Esophagus squamous epithelium (tissue), 5 donors: Measurements from ENCODE around the gene C1QTNF9B. TPM values are rescaled to one million over a fixed set of nuclear protein-coding genes. Genes with fewer than 3 reads are reported as not detected.
"Not testable (repeated sequence)": the region's sequence is repeated elsewhere in the genome, so short reads cannot be mapped to it uniquely, and the experiment has no call there.

Experiments used
- DNase-seq: peaks from one replicate; lab custom pipeline; 2025; lab: John Stamatoyannopoulos, UW
- H3K27ac ChIP-seq, 4 donors: fragments of 200-600 bp; sonication (generic); one replicate each; pipeline ENCODE4 v1.5.1; 2016 to 2019; ENCODE audit warnings: mild to moderate bottlenecking in 1 of 4
- H3K27me3 ChIP-seq, 4 donors: fragments of 200-600 bp; sonication (generic); 1 replicate in 3 of 4; 2 replicates in 1 of 4; pipeline versions ENCODE4 v1.5.1 to v1.6.0; 2017 to 2021; ENCODE audit warnings: antibody characterized with exemption in 1 of 4
- H3K36me3 ChIP-seq, 3 donors: fragments of 200-600 bp; sonication (generic); one replicate each; pipeline ENCODE4 v1.5.1; 2016 to 2019
- H3K4me1 ChIP-seq, 3 donors: fragments of 200-600 bp; sonication (generic); one replicate each; pipeline ENCODE4 v1.5.1; 2017 to 2019
- H3K4me3 ChIP-seq, 4 donors: fragments of 200-600 bp; sonication (generic); 1 replicate in 3 of 4; 2 replicates in 1 of 4; pipeline ENCODE4 v1.5.1; 2016 to 2019; ENCODE audit warnings: mild to moderate bottlenecking in 2 of 4, moderate library complexity in 1 of 4
- H3K9me3 ChIP-seq, 3 donors: fragments of 200-600 bp; sonication (generic); one replicate each; pipeline ENCODE4 v1.5.1; 2016 to 2019
- CTCF ChIP-seq, 6 experiments: fragments of 450-650 bp in 4 of 6; fragments of 200-600 bp in 2 of 6; sonication (generic) in 2 of 6; IDR thresholded peaks; one replicate each; pipeline ENCODE4 v1.5.1; 2016 to 2019; ENCODE audit warnings: antibody characterized with exemption in 6 of 6, mild to moderate bottlenecking in 4 of 6, moderate library complexity in 4 of 6
- POLR2A ChIP-seq, 4 donors: fragments of 450-650 bp; IDR thresholded peaks; one replicate each; pipeline ENCODE4 v1.6.1; 2017; ENCODE audit warnings: antibody characterized with exemption in 4 of 4, mild to moderate bottlenecking in 4 of 4, moderate library complexity in 3 of 4
- WGBS, 2 donors: methylation state at CpG; one replicate each; pipeline ENCODE4 v1.1.5; 2018; 5-methylcytosine and 5-hydroxymethylcytosine counted together
- intact Hi-C: fragments of 100-400 bp; cut with DNase I; formaldehyde crosslinking; loops from one replicate; pipeline ENCODE4 v1.15.0; 2022
- total RNA-seq, 4 donors: library from RNA; depleted of rRNA; stranded (reverse); fragments of >200 nt; gene quantifications; one replicate each; pipeline ENCODE4 v1.1.0, GENCODE V29; 2016
- donor health status: DM: yes; HTN: yes; CAD: no.

C1QTNF9B gene
- total RNA-seq, 4 donors from 2014 or later, result not detected

- peaks cover 5 to 11% (median 9%) of the 10 kb centered on the region in 3 donors for H3K4me1 ChIP-seq
- WGBS, 2 donors, result 57% methylated on average over 6 of the region's 16 CpGs; no CpG with 5 or more reads in 1 of the 2 donors
- TF ChIP-seq CTCF (IDR thresholded peaks at IDR 0.05) (no peak), POLR2A (IDR thresholded peaks at IDR 0.05) (no peak)
- H3K9me3 ChIP-seq, result no peaks in the 10 kb centered on the region
- H3K36me3 ChIP-seq, result no peaks in the 10 kb centered on the region
- DNase-seq, result no peak
- H3K4me3 ChIP-seq, result peak overlapping the region in 2 of 4 donors; percentile 31 to 58
- peaks cover 0 to 37% (median 7%) of the 10 kb centered on the region in 4 donors for H3K27me3 ChIP-seq
- intact Hi-C loops, result no loop called here
- no peak overlapping the region for H3K27ac ChIP-seq
Measured at GRCh38 chr13:23903906-23904280, 6.6 kb upstream of the C1QTNF9B start.

- Histone ChIP-seq H3K27ac (no peak overlapping the region), H3K9me3 (no peaks in the 10 kb centered on the region), H3K4me3 (peak overlapping the region; percentile 10 to 58 (median 24)), H3K27me3 (peaks cover 0 to 37% (median 7%) of the 10 kb centered on the region in 4 donors), H3K36me3 (no peaks in the 10 kb centered on the region), H3K4me1 (peaks cover 5 to 11% (median 9%) of the 10 kb centered on the region in 3 donors)
- intact Hi-C loops, result no loop called here
- DNase-seq, result no peak
- TF ChIP-seq CTCF (IDR thresholded peaks at IDR 0.05) (no peak), POLR2A (IDR thresholded peaks at IDR 0.05) (no peak)
- 19 to 49% methylated on average over 8 to 31 of the region's 67 CpGs for WGBS, 2 donors
Measured at GRCh38 chr13:23902975-23903905, 5.9 kb upstream of the C1QTNF9B start.

DNA sequence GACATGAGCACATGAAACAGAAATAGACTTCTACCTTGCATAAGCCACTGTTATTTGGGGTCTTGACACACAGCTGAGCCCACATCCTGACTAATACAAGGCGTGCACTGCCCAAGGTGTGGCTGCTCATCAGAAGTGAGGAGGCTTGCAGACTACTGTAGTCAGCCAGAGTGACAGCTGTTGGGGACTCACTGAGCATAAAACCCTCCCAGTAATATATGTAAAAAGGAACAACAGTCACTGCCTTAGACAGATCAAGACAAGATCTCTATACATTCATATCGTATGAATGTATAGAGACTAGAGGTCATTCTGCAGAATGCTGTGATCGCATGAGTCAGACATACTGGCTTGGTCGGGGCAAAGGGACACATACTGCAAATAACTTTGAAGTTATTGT is 4.1 kb upstream of the C1QTNF9B start:
- peaks cover 0 to 37% (median 7%) of the 10 kb centered on the region in 4 donors for H3K27me3 ChIP-seq
- H3K4me3 ChIP-seq, result no peak overlapping the region
- TF ChIP-seq POLR2A (IDR thresholded peaks at IDR 0.05) (no peak), CTCF (IDR thresholded peaks at IDR 0.05) (no peak)
- DNase-seq, result no peak
- no peaks in the 10 kb centered on the region for H3K36me3 ChIP-seq
- H3K4me1 ChIP-seq, result peaks cover 5 to 11% (median 9%) of the 10 kb centered on the region in 3 donors
- no peak overlapping the region for H3K27ac ChIP-seq
- no peaks in the 10 kb centered on the region for H3K9me3 ChIP-seq
- intact Hi-C loops, result no loop called here
- WGBS, 2 donors, result 66 to 76% methylated on average over 3 to 4 of the region's 4 CpGs

GRCh38 chr13:23899555-23899954 is 2.3 kb upstream of the C1QTNF9B start:
- H3K27ac ChIP-seq, result no peak overlapping the region
- H3K4me1 ChIP-seq, result peaks cover 5 to 11% (median 9%) of the 10 kb centered on the region in 3 donors
- TF ChIP-seq CTCF (IDR thresholded peaks at IDR 0.05), result peak in 3 of 6 experiments; percentile 30 to 58 (median 37)
- TF ChIP-seq POLR2A (IDR thresholded peaks at IDR 0.05), result no peak
- H3K9me3 ChIP-seq, result no peaks in the 10 kb centered on the region
- no peaks in the 10 kb centered on the region for H3K36me3 ChIP-seq
- no peak for DNase-seq
- WGBS, 2 donors, result 11 to 12% methylated on average over 4 of the region's 4 CpGs
- intact Hi-C loops, result no loop called here
- H3K27me3 ChIP-seq, result peaks cover 0 to 37% (median 7%) of the 10 kb centered on the region in 4 donors
- no peak overlapping the region for H3K4me3 ChIP-seq

DNA sequence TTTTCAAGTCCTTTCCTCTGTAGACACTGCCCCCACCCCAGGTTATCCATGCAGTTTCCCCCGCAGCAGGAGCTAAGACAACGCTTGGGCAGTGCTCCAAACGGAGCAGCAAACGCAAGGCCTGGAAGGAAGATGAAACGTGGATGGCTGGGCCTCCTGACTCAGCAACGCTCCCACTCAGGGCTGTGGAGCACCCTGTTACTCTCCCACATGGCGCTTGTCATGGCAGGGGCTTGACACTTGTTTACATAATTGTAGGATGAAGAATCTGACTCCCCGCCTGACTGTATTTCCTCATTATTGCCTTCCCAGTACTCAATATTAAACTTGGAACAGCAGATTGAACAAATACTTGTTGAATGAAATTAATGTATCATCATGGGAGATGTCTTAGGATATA is 799 bp upstream of the C1QTNF9B start:
- 72 to 82% methylated on average over 8 of the region's 8 CpGs for WGBS, 2 donors
- no peak overlapping the region for H3K4me3 ChIP-seq

GRCh38 chr13:23894746-23895145 is 2.6 kb downstream of the C1QTNF9B start:
- DNase-seq, H3K4me1 ChIP-seq, H3K4me3 ChIP-seq, intact Hi-C loops, H3K27ac ChIP-seq, H3K9me3 ChIP-seq, H3K27me3 ChIP-seq, H3K36me3 ChIP-seq: not testable (repeated sequence)
- WGBS, 2 donors, result 78 to 83% methylated on average over 7 to 8 of the region's 12 CpGs

More for the DNA sequence above, 799 bp upstream of the C1QTNF9B start:
- H3K27ac ChIP-seq, result peak overlapping the region in 1 of 4 donors; percentile 21
- H3K27me3 ChIP-seq, result peaks cover 0 to 23% (median 2%) of the 10 kb centered on the region in 4 donors
- intact Hi-C loops, result no loop called here
- no peak for TF ChIP-seq POLR2A (IDR thresholded peaks at IDR 0.05)
- no peak for TF ChIP-seq CTCF (IDR thresholded peaks at IDR 0.05)
- peaks cover under 1 to 3% (median 3%) of the 10 kb centered on the region in 3 donors for H3K4me1 ChIP-seq
- H3K9me3 ChIP-seq, result no peaks in the 10 kb centered on the region
- H3K36me3 ChIP-seq, result no peaks in the 10 kb centered on the region
- no peak for DNase-seq

DNA sequence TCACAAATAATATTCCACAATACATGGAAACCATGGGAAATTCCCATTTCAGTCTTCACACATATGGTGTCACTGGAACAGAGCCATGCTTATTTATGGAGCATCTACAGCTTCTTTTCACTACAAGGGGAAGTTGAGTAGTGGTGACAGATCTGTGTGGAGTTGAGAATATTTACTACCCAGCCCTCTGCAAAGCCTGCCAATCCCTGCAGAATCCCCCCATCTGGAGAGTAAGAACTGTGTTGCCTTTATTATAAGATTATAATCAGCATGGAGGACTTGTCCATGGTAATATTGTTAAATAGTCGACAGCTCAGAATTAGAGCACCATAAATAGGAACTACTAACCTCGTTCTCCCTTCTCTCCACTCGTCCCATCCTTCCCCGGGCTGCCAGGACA is 3.5 kb downstream of the C1QTNF9B start:
- H3K27ac ChIP-seq, DNase-seq, H3K27me3 ChIP-seq, H3K36me3 ChIP-seq, H3K4me1 ChIP-seq, intact Hi-C loops, H3K4me3 ChIP-seq, H3K9me3 ChIP-seq: not testable (repeated sequence)
- 76% methylated on average over 2 of the region's 4 CpGs; no CpG with 5 or more reads in 1 of the 2 donors for WGBS, 2 donors
